H54 (cell line): ENCODE measurements around the gene TRMT112.
A peak's percentile ranks its signal among the peaks of the same experiment; 100 is the strongest.

ENCODE experiments used
- DNase-seq: peaks from one replicate; pipeline ENCODE4 v3.0.0; 2011; ENCODE audit warnings: low spot score, mixed read lengths; ENCODE audit not compliant: insufficient read length
- FAIRE-seq: peaks from 3 replicates; lab custom pipeline; 2011; peaks lifted over from hg19 to GRCh38; lab: Jason Lieb, UNC
- POLR2A ChIP-seq: IDR thresholded peaks from 2 replicates; pipeline ENCODE4 v1.6.1; 2011; ENCODE audit warnings: low read depth, mild to moderate bottlenecking, low read length

TRMT112 gene

GRCh38 chr11:64343767-64344559 lies 26.6 kb upstream of the TRMT112 start:
- FAIRE-seq (no peak), DNase-seq (no peak)

GRCh38 chr11:64342869-64343745 lies 25.7 kb upstream of the TRMT112 start:
- FAIRE-seq (no peak), DNase-seq (no peak)
- no peak for TF ChIP-seq POLR2A

More at GRCh38 chr11:64343767-64344559, 26.6 kb upstream of the TRMT112 start:
- TF ChIP-seq POLR2A, result no peak

GRCh38 chr11:64341851-64342791 lies 24.8 kb upstream of the TRMT112 start:
- DNase-seq (peak; percentile 90), FAIRE-seq (no peak)
- TF ChIP-seq POLR2A, result peak; percentile 74

- no peak for TF ChIP-seq POLR2A
- FAIRE-seq (no peak), DNase-seq (no peak)
These were observed 24.1 kb upstream of the TRMT112 start for GRCh38 chr11:64341429-64341828.

- TF ChIP-seq POLR2A, result no peak
These were observed 23.4 kb upstream of the TRMT112 start for GRCh38 chr11:64340671-64341335.

GRCh38 chr11:64339754-64340408 lies 22.5 kb upstream of the TRMT112 start, which contains the start of gene CCDC88B:
Gene CCDC88B, plus strand, starts transcription at chr11:64340204. Its CDS starts 63 bp downstream, at chr11:64340267.
- DNase-seq, result no peak
- no peak for TF ChIP-seq POLR2A
- no peak for FAIRE-seq

More at GRCh38 chr11:64340671-64341335, 23.4 kb upstream of the TRMT112 start:
- FAIRE-seq (no peak), DNase-seq (no peak)

GRCh38 chr11:64339286-64339685 lies 21.9 kb upstream of the TRMT112 start:
- no peak for DNase-seq
- FAIRE-seq, result no peak
- TF ChIP-seq POLR2A, result no peak

GRCh38 chr11:64338716-64339115 lies 21.4 kb upstream of the TRMT112 start:
- no peak for TF ChIP-seq POLR2A
- no peak for FAIRE-seq
- no peak for DNase-seq

- TF ChIP-seq POLR2A, result no peak
- FAIRE-seq, result no peak
These were observed 20.3 kb upstream of the TRMT112 start for GRCh38 chr11:64337538-64338249.

GRCh38 chr11:64334764-64335735 lies 17.7 kb upstream of the TRMT112 start:
- FAIRE-seq (peak; percentile 33), DNase-seq (peak; percentile 95)

More at GRCh38 chr11:64337538-64338249, 20.3 kb upstream of the TRMT112 start:
- no peak for DNase-seq

More at GRCh38 chr11:64334764-64335735, 17.7 kb upstream of the TRMT112 start:
- TF ChIP-seq POLR2A, result no peak
